WTC11 (cell line): ENCODE measurements around the gene OR51E1. TPM values are rescaled to one million over a fixed set of nuclear protein-coding genes. Genes with fewer than 3 reads are reported as not detected.

Experiments
- ATAC-seq: fragments of 200-7000 bp; cut with Tn5 transposase; 2 replicates; pipeline ENCODE4 v1.10.0; 2021; ENCODE audit warnings: mild to moderate bottlenecking, moderate library complexity
- CTCF ChIA-PET: fragments of 300-600 bp; sonication (Branson Sonifier 250); formaldehyde crosslinking; loops from one replicate; lab custom pipeline; 2021; ENCODE audit warnings: antibody characterized with exemption; lab: Charles Lee
- POLR2A ChIA-PET: fragments of 350-600 bp; sonication (Branson Sonifier 250); formaldehyde crosslinking; loops from one replicate; lab custom pipeline; 2021; ENCODE audit warnings: antibody characterized with exemption; lab: Charles Lee
- DNase-seq: peaks from one replicate; pipeline ENCODE4 v3.0.0; 2021; ENCODE audit warnings: low spot score
- H3K27ac Mint-ChIP-seq: 2 replicates; pipeline ENCODE4 v1.8.0; 2021; ENCODE audit warnings: mixed read lengths
- H3K27me3 Mint-ChIP-seq: 2 replicates; pipeline ENCODE4 v1.8.0; 2021; ENCODE audit warnings: low read depth, mild to moderate bottlenecking, moderate library complexity, mixed read lengths
- H3K36me3 Mint-ChIP-seq: 2 replicates; pipeline ENCODE4 v1.8.0; 2021; ENCODE audit warnings: mixed read lengths
- H3K4me1 Mint-ChIP-seq: 2 replicates; pipeline ENCODE4 v1.8.0; 2022; ENCODE audit warnings: mixed read lengths
- H3K4me3 Mint-ChIP-seq: 2 replicates; pipeline ENCODE4 v1.8.0; 2021; ENCODE audit warnings: mild to moderate bottlenecking, moderate library complexity, mixed read lengths
- H3K9me3 Mint-ChIP-seq: 2 replicates; pipeline ENCODE4 v1.8.0; 2021; ENCODE audit warnings: mixed read lengths
- ATF1 ChIP-seq: sonication (generic); formaldehyde crosslinking; IDR thresholded peaks from 2 replicates; pipeline ENCODE4 v1.8.1; 2023; ENCODE audit warnings: mild to moderate bottlenecking, moderate library complexity, missing genetic modification reagents
- CREM ChIP-seq: sonication (generic); formaldehyde crosslinking; IDR thresholded peaks from 2 replicates; pipeline ENCODE4 v1.8.1; 2022; ENCODE audit warnings: mild to moderate bottlenecking, missing genetic modification reagents, moderate library complexity
- ELF4 ChIP-seq: sonication (generic); formaldehyde crosslinking; IDR thresholded peaks from 2 replicates; pipeline ENCODE4 v1.8.1; 2022; ENCODE audit warnings: low read depth, mild to moderate bottlenecking, moderate library complexity, missing genetic modification reagents
- FOXJ3 ChIP-seq: sonication (generic); formaldehyde crosslinking; IDR thresholded peaks from 2 replicates; pipeline ENCODE4 v1.9.0; 2021; ENCODE audit warnings: missing genetic modification reagents, mild to moderate bottlenecking, borderline replicate concordance
- FOXK1 ChIP-seq: sonication (generic); formaldehyde crosslinking; IDR thresholded peaks from 2 replicates; pipeline ENCODE4 v1.8.0; 2022; ENCODE audit warnings: mild to moderate bottlenecking, moderate library complexity, missing genetic modification reagents
- FOXP1 ChIP-seq: sonication (generic); formaldehyde crosslinking; IDR thresholded peaks from 2 replicates; pipeline ENCODE4 v1.8.0; 2022; ENCODE audit warnings: missing genetic modification reagents, mild to moderate bottlenecking, moderate library complexity, borderline replicate concordance
- GRHL2 ChIP-seq: fragments of 250-450 bp; sonication (Bioruptor Pico); IDR thresholded peaks from 2 replicates; pipeline ENCODE4 v1.8.0; 2022; ENCODE audit warnings: mild to moderate bottlenecking, moderate library complexity; ENCODE audit not compliant: insufficient replicate concordance, severe bottlenecking
- GTF2I ChIP-seq: fragments of 250-450 bp; sonication (Bioruptor Pico); conservative IDR thresholded peaks from 2 replicates; pipeline ENCODE4 v1.4.0; 2021; ENCODE audit warnings: mild to moderate bottlenecking
- NFYB ChIP-seq: sonication (generic); formaldehyde crosslinking; conservative IDR thresholded peaks from 2 replicates; pipeline ENCODE4 v1.8.0; 2022; ENCODE audit warnings: low read depth, missing genetic modification reagents
- PRDM15 ChIP-seq: sonication (generic); formaldehyde crosslinking; IDR thresholded peaks from 2 replicates; pipeline ENCODE4 v1.8.0; 2022; ENCODE audit warnings: missing genetic modification reagents
- ZNF416 ChIP-seq: fragments of 250-450 bp; sonication (Bioruptor Pico); IDR thresholded peaks from 2 replicates; pipeline ENCODE4 v1.9.0; 2021; ENCODE audit warnings: mild to moderate bottlenecking, inconsistent platforms
- ZNF671 ChIP-seq: fragments of 250-450 bp; sonication (Bioruptor Pico); IDR thresholded peaks from 2 replicates; pipeline ENCODE4 v1.8.0; 2021; ENCODE audit warnings: mild to moderate bottlenecking
- total RNA-seq: library from RNA; stranded (reverse); gene quantifications from 3 replicates; pipeline ENCODE4 v1.2.3, GENCODE V29; 2021
- TF ChIP-seq, protein P1 (sequence below): sonication (generic); formaldehyde crosslinking; IDR thresholded peaks from 2 replicates; pipeline ENCODE4 v1.8.0; 2023; ENCODE audit warnings: missing genetic modification reagents, mild to moderate bottlenecking, borderline replicate concordance
- TF ChIP-seq, protein P2 (sequence below): sonication (generic); formaldehyde crosslinking; IDR thresholded peaks from 2 replicates; pipeline ENCODE4 v1.8.1; 2023; ENCODE audit warnings: mild to moderate bottlenecking, missing genetic modification reagents, borderline replicate concordance
- TF ChIP-seq, protein P3 (sequence below): fragments of 250-450 bp; sonication (Bioruptor Pico); conservative IDR thresholded peaks from 2 replicates; pipeline ENCODE4 v1.9.0; 2021; ENCODE audit warnings: mild to moderate bottlenecking
- TF ChIP-seq, protein P4 (sequence below): sonication (generic); formaldehyde crosslinking; IDR thresholded peaks from 2 replicates; pipeline ENCODE4 v1.8.1; 2023; ENCODE audit warnings: mild to moderate bottlenecking, missing genetic modification reagents

The OR51E1 gene
- total RNA-seq, 1 experiment from 2014 or later: not detected

DNA sequence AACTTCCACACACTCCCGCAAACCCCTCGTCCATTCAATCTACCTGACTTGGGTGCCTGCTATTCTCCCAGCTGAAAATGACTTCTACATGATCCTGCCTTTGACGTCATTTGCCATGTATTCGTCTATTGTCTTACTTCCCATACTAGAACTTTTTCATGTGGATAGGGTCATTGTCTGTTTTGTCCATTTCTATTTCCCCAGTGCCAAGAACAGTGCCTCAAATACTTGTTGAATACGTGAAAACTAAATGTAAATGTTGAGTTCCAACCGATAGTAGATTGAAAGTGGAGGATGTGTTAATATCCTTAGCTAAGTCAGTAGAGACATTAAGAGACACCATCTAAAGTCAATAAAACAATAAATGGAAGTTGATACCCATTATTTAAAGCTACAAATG is 36.7 kb upstream of the OR51E1 start (continued):
- no peak for TF ChIP-seq ATF1

- H3K9me3 Mint-ChIP-seq: peaks cover 6% of the 10 kb centered on the region; the same call in 1 of the 2 replicates
- peak; percentile 98 for ATAC-seq
- DNase-seq: peak; percentile 95
- H3K4me1 Mint-ChIP-seq: peaks cover 9% of the 10 kb centered on the region
- H3K27me3 Mint-ChIP-seq: peaks cover 19% of the 10 kb centered on the region
- POLR2A ChIA-PET: interaction anchor here (0.7 to 1.0 kb wide), 3 partner anchors 9 to 1201 kb away, joined by 3 read pairs; no protein-coding TSS in a partner anchor
- H3K27ac Mint-ChIP-seq: peak within 1 kb of the TSS; percentile 45
- TF ChIP-seq NFYB (CRISPR knock-in tag) (peak; percentile 83), FOXJ3 (CRISPR knock-in tag) (no peak), CREM (no peak), PRDM15 (CRISPR knock-in tag) (peak; percentile 57), ZNF416 (CRISPR knock-in tag) (0 out of 2 replicates have a peak, but pooled peaks have one; percentile 29), FOXK1 (CRISPR knock-in tag) (no peak), ELF4 (CRISPR knock-in tag) (no peak), ZNF671 (CRISPR knock-in tag) (no peak), FOXP1 (CRISPR knock-in tag) (0 out of 2 replicates have a peak, but pooled peaks have one; percentile 29), GTF2I (CRISPR knock-in tag) (no peak), GRHL2 (no peak)
- TF ChIP-seq, protein P1, sequence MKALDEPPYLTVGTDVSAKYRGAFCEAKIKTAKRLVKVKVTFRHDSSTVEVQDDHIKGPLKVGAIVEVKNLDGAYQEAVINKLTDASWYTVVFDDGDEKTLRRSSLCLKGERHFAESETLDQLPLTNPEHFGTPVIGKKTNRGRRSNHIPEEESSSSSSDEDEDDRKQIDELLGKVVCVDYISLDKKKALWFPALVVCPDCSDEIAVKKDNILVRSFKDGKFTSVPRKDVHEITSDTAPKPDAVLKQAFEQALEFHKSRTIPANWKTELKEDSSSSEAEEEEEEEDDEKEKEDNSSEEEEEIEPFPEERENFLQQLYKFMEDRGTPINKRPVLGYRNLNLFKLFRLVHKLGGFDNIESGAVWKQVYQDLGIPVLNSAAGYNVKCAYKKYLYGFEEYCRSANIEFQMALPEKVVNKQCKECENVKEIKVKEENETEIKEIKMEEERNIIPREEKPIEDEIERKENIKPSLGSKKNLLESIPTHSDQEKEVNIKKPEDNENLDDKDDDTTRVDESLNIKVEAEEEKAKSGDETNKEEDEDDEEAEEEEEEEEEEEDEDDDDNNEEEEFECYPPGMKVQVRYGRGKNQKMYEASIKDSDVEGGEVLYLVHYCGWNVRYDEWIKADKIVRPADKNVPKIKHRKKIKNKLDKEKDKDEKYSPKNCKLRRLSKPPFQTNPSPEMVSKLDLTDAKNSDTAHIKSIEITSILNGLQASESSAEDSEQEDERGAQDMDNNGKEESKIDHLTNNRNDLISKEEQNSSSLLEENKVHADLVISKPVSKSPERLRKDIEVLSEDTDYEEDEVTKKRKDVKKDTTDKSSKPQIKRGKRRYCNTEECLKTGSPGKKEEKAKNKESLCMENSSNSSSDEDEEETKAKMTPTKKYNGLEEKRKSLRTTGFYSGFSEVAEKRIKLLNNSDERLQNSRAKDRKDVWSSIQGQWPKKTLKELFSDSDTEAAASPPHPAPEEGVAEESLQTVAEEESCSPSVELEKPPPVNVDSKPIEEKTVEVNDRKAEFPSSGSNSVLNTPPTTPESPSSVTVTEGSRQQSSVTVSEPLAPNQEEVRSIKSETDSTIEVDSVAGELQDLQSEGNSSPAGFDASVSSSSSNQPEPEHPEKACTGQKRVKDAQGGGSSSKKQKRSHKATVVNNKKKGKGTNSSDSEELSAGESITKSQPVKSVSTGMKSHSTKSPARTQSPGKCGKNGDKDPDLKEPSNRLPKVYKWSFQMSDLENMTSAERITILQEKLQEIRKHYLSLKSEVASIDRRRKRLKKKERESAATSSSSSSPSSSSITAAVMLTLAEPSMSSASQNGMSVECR (CRISPR knock-in tag): peak; percentile 35; the same call in 1 of the 2 replicates
- TF ChIP-seq, protein P2, sequence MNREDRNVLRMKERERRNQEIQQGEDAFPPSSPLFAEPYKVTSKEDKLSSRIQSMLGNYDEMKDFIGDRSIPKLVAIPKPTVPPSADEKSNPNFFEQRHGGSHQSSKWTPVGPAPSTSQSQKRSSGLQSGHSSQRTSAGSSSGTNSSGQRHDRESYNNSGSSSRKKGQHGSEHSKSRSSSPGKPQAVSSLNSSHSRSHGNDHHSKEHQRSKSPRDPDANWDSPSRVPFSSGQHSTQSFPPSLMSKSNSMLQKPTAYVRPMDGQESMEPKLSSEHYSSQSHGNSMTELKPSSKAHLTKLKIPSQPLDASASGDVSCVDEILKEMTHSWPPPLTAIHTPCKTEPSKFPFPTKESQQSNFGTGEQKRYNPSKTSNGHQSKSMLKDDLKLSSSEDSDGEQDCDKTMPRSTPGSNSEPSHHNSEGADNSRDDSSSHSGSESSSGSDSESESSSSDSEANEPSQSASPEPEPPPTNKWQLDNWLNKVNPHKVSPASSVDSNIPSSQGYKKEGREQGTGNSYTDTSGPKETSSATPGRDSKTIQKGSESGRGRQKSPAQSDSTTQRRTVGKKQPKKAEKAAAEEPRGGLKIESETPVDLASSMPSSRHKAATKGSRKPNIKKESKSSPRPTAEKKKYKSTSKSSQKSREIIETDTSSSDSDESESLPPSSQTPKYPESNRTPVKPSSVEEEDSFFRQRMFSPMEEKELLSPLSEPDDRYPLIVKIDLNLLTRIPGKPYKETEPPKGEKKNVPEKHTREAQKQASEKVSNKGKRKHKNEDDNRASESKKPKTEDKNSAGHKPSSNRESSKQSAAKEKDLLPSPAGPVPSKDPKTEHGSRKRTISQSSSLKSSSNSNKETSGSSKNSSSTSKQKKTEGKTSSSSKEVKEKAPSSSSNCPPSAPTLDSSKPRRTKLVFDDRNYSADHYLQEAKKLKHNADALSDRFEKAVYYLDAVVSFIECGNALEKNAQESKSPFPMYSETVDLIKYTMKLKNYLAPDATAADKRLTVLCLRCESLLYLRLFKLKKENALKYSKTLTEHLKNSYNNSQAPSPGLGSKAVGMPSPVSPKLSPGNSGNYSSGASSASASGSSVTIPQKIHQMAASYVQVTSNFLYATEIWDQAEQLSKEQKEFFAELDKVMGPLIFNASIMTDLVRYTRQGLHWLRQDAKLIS: no peak
- TF ChIP-seq, protein P3, sequence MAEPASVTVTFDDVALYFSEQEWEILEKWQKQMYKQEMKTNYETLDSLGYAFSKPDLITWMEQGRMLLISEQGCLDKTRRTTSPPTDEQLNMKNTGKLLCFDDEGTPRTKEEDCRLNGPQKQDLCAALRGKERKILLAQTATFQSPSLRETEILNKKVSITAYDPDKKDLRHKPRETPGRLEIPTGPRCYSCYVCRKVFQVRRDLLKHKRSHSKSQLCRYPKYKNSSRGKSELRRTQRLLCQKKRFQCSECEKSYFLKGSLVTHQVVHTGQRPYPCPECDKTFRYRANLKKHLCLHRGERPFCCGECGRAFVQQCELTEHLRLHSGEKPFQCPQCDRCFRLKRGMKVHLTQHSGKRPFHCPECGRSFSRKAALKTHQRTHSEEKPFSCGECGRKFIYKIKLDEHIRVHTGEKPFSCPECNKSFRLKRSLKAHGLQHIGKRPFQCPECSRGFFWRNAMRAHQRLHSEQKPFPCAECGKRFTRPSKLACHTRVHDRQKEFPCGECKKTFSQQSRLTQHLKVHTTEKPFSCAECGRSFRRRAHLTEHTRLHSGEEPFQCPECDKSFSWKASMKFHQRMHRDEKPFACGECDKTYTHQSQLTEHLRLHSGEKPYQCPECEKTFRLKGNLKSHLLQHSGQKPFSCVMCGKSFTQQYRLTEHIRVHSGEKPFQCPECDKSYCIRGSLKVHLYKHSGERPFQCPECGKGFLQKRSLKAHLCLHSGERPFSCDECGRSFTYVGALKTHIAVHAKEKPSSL: no peak
- TF ChIP-seq, protein P4, sequence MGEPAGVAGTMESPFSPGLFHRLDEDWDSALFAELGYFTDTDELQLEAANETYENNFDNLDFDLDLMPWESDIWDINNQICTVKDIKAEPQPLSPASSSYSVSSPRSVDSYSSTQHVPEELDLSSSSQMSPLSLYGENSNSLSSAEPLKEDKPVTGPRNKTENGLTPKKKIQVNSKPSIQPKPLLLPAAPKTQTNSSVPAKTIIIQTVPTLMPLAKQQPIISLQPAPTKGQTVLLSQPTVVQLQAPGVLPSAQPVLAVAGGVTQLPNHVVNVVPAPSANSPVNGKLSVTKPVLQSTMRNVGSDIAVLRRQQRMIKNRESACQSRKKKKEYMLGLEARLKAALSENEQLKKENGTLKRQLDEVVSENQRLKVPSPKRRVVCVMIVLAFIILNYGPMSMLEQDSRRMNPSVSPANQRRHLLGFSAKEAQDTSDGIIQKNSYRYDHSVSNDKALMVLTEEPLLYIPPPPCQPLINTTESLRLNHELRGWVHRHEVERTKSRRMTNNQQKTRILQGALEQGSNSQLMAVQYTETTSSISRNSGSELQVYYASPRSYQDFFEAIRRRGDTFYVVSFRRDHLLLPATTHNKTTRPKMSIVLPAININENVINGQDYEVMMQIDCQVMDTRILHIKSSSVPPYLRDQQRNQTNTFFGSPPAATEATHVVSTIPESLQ (CRISPR knock-in tag): no peak
- peak within 1 kb of the TSS; percentile 77 for H3K4me3 Mint-ChIP-seq
- CTCF ChIA-PET: interaction anchor here (0.6 to 2.7 kb wide), 6 partner anchors 10 to 421 kb away, joined by 3 to 18 read pairs (median 5); partner anchors contain the start of gene OR51D1
- no peaks in the 10 kb centered on the region; the same call in 1 of the 2 replicates for H3K36me3 Mint-ChIP-seq
These were observed 35.8 kb upstream of the OR51E1 start, which contains the start of gene TRIM68 for GRCh38 chr11:4607781-4608666. Gene TRIM68 (minus strand): TSS chr11:4608231. CDS start chr11:4605504, 2,727 bp downstream.
